DND-41 (cell line): ENCODE measurements around the gene INTU.

Experiments
- EZH2 ChIP-seq: IDR thresholded peaks from 3 replicates; pipeline ENCODE4 v1.6.1; 2012; ENCODE audit warnings: borderline replicate concordance, low read depth, mild to moderate bottlenecking, moderate library complexity, low read length, inconsistent platforms; ENCODE audit not compliant: severe bottlenecking
- TF ChIP-seq, protein P1 (sequence below): IDR thresholded peaks from 2 replicates; pipeline ENCODE4 v1.5.1; 2012; ENCODE audit warnings: borderline replicate concordance, low read length, moderate library complexity, mild to moderate bottlenecking; ENCODE audit not compliant: poor library complexity, severe bottlenecking; ENCODE audit errors: extremely low read depth

DNA sequence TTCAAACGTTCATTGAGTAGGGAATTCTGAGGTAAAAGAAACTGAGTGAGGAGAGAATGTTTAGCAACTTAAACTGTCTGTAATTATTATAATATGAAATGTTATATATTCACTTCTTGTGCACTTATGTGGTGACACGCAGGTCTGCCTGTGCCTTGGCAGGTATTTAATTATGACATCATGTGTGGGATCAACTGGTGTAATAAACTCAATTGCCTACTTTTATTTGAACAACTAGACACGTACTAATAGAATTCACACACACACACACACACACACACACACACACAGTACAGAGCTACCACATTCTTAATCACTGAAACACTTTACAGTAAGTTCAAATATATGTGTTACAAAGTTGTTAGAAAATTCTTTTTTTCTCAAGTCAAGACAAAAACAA is 76.7 kb downstream of the INTU start:
- TF ChIP-seq, protein P1, sequence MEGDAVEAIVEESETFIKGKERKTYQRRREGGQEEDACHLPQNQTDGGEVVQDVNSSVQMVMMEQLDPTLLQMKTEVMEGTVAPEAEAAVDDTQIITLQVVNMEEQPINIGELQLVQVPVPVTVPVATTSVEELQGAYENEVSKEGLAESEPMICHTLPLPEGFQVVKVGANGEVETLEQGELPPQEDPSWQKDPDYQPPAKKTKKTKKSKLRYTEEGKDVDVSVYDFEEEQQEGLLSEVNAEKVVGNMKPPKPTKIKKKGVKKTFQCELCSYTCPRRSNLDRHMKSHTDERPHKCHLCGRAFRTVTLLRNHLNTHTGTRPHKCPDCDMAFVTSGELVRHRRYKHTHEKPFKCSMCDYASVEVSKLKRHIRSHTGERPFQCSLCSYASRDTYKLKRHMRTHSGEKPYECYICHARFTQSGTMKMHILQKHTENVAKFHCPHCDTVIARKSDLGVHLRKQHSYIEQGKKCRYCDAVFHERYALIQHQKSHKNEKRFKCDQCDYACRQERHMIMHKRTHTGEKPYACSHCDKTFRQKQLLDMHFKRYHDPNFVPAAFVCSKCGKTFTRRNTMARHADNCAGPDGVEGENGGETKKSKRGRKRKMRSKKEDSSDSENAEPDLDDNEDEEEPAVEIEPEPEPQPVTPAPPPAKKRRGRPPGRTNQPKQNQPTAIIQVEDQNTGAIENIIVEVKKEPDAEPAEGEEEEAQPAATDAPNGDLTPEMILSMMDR, result no peak
- no peak for TF ChIP-seq EZH2
